ENCODE results near the gene SLC25A10. TPM values are rescaled to one million over a fixed set of nuclear protein-coding genes. Genes with fewer than 3 reads are reported as not detected.

The SLC25A10 gene
- total RNA-seq (ENCODE audit: low replicate concordance): 4.7 and 11.3 TPM in 2 replicates

GRCh38 chr17:81711814-81712467 is at the start of gene SLC25A10:
TSS of gene SLC25A10 (plus strand) at chr17:81712284. CDS start at chr17:81712427, 143 bp downstream.

GRCh38 chr17:81666342-81667191 is 45.5 kb upstream of the SLC25A10 start, which contains the start of the genes CCDC137 and OXLD1:
TSS of gene CCDC137 (plus strand) at chr17:81666737. CDS start at chr17:81666767, 30 bp downstream.
TSS of gene OXLD1 (minus strand) at chr17:81666605. CDS start at chr17:81666577, 28 bp downstream.

GRCh38 chr17:81683584-81684441 is 28.3 kb upstream of the SLC25A10 start, which contains the start of the genes ARL16 and HGS:
TSS of gene ARL16 (minus strand) at chr17:81683797. CDS start at chr17:81683753, 44 bp downstream.
TSS of gene HGS (plus strand) at chr17:81684011. CDS start at chr17:81684067, 56 bp downstream.

GRCh38 chr17:81702934-81703746 is 8.9 kb upstream of the SLC25A10 start, which contains the start of gene MRPL12:
TSS of gene MRPL12 (plus strand) at chr17:81703367. CDS start at chr17:81703502, 135 bp downstream.

Other genes with a start within 250 kb of the SLC25A10 start
- gene ACTG1, start 199.5 kb upstream of the SLC25A10 start, total RNA-seq (ENCODE audit: low replicate concordance): 10,136 and 11,456 TPM in 2 replicates
- 1.1 and 3.2 TPM in 2 replicates for gene FSCN2, start 183.9 kb upstream of the SLC25A10 start, total RNA-seq (ENCODE audit: low replicate concordance)
- 14.3 and 23.5 TPM in 2 replicates for gene FAAP100, start 159.9 kb upstream of the SLC25A10 start, total RNA-seq (ENCODE audit: low replicate concordance)
- 79.9 and 84.7 TPM in 2 replicates for gene NPLOC4, start 75.2 kb upstream of the SLC25A10 start, total RNA-seq (ENCODE audit: low replicate concordance)
- 0.30 and 2.0 TPM in 2 replicates for gene TSPAN10, start 75.1 kb upstream of the SLC25A10 start, total RNA-seq (ENCODE audit: low replicate concordance)
- gene PDE6G, start 55.7 kb upstream of the SLC25A10 start, total RNA-seq (ENCODE audit: low replicate concordance): 0.23 and 0.35 TPM in 2 replicates
- 26.7 and 35.1 TPM in 2 replicates for gene OXLD1, start 45.7 kb upstream of the SLC25A10 start, total RNA-seq (ENCODE audit: low replicate concordance)
- 3.3 and 7.1 TPM in 2 replicates for gene CCDC137, start 45.5 kb upstream of the SLC25A10 start, total RNA-seq (ENCODE audit: low replicate concordance)
- 16.7 and 42.8 TPM in 2 replicates for gene ARL16, start 28.5 kb upstream of the SLC25A10 start, total RNA-seq (ENCODE audit: low replicate concordance)
- gene HGS, start 28.3 kb upstream of the SLC25A10 start, total RNA-seq (ENCODE audit: low replicate concordance): 53.1 and 66.2 TPM in 2 replicates
- gene MRPL12, start 8.9 kb upstream of the SLC25A10 start, total RNA-seq (ENCODE audit: low replicate concordance): 2.0 and 12.9 TPM in 2 replicates
- gene GCGR, start 91.9 kb downstream of the SLC25A10 start, total RNA-seq (ENCODE audit: low replicate concordance): not detected in 2 replicates
- 85.4 and 140 TPM in 2 replicates for gene MCRIP1, start 121.0 kb downstream of the SLC25A10 start, total RNA-seq (ENCODE audit: low replicate concordance)
- gene PPP1R27, start 122.8 kb downstream of the SLC25A10 start, total RNA-seq (ENCODE audit: low replicate concordance): 0.15 TPM in 1 of 2 replicates, not detected in the other
- gene P4HB, start 148.3 kb downstream of the SLC25A10 start, total RNA-seq (ENCODE audit: low replicate concordance): 997 and 1,224 TPM in 2 replicates
- gene ARHGDIA, start 159.1 kb downstream of the SLC25A10 start, total RNA-seq (ENCODE audit: low replicate concordance): 31.6 and 123 TPM in 2 replicates
- gene ALYREF, start 179.3 kb downstream of the SLC25A10 start, total RNA-seq (ENCODE audit: low replicate concordance): 86.2 and 152 TPM in 2 replicates
- gene ANAPC11, start 179.4 kb downstream of the SLC25A10 start, total RNA-seq (ENCODE audit: low replicate concordance): 269 and 333 TPM in 2 replicates
- 0.23 and 0.38 TPM in 2 replicates for gene NPB, start 190.0 kb downstream of the SLC25A10 start, total RNA-seq (ENCODE audit: low replicate concordance)
- 42.8 and 43.9 TPM in 2 replicates for gene PCYT2, start 199.1 kb downstream of the SLC25A10 start, total RNA-seq (ENCODE audit: low replicate concordance)
- gene SIRT7, start 205.9 kb downstream of the SLC25A10 start, total RNA-seq (ENCODE audit: low replicate concordance): 12.5 and 13.0 TPM in 2 replicates
- gene MAFG, start 215.5 kb downstream of the SLC25A10 start, total RNA-seq (ENCODE audit: low replicate concordance): 13.7 and 15.0 TPM in 2 replicates
- 71.8 and 225 TPM in 2 replicates for gene PYCR1, start 225.0 kb downstream of the SLC25A10 start, total RNA-seq (ENCODE audit: low replicate concordance)
- not detected in 2 replicates for gene MYADML2, start 234.9 kb downstream of the SLC25A10 start, total RNA-seq (ENCODE audit: low replicate concordance)
- 0.08 TPM in 1 of 2 replicates, not detected in the other for gene NOTUM, start 248.9 kb downstream of the SLC25A10 start, total RNA-seq (ENCODE audit: low replicate concordance)

Data from smooth muscle cell of the coronary artery (primary cell).